ENCODE data around the gene PYY.

GRCh38 chr17:43924558-43924957, 29.2 kb downstream of the PYY start:
- TF ChIP-seq CTCF (IDR thresholded peaks at IDR 0.05) (no peak), POLR2A (IDR thresholded peaks at IDR 0.05) (no peak)

Data from heart left ventricle (tissue), 13 donors.